Smooth muscle cell of the pulmonary artery (primary cell): ENCODE data around the gene EGFR. TPM values are rescaled to one million over a fixed set of nuclear protein-coding genes. Genes with fewer than 3 reads are reported as not detected.

Experiments
- total RNA-seq: library from RNA; depleted of rRNA; stranded (reverse); fragments of >200 nt; gene quantifications from 2 replicates; pipeline ENCODE4 v1.2.3, GENCODE V29; 2014

EGFR gene
- 47.8 and 64.3 TPM in 2 replicates for total RNA-seq

GRCh38 chr7:55018361-55019190, at the start of gene EGFR:
EGFR (plus strand) TSS chr7:55019017; CDS start chr7:55019278, 261 bp downstream.

